GM18517 (cell line): ENCODE measurements around the gene SDK2.

Experiments used
- ATAC-seq: cut with Tn5 transposase; IDR thresholded peaks from one replicate; pipeline ENCODE4 v1.9.1; 2021; ENCODE audit warnings: mild to moderate bottlenecking, moderate library complexity; ENCODE audit not compliant: unreplicated experiment

The SDK2 gene

DNA sequence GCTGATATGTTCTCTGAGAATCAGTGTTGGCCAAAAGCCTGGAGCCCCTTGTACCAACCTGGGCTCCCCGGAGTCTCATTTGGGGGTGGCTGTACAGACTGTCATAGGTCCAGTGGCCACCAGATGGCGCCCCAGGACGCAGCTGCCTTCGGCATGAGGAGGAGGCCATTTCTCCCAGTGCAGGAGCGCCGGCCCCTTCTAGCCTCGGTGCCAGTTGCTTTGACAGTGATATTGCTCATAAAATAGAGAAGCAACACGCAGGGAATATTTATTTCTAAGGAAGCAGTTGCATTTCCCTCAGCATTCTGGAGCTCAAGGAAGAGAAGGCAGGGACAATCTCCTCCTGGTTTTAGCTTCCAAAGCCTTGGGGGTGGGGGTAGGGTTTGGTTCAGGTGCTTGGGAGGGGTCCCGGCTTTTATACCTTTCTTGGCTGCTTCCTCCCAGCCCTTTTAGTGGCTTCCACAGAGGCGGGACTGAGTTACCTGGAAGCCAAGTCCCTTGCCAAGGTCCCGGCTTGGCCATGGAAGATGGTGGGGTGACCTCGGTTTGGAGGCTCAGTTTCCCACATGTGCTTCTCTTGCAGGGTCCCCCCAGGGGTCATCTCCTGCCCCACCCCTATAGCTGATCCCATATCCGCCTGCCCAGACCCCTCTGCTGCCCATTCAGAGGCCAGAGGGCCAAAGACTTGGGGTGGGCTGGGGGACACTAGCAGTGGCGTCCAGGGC, 214.6 kb downstream of the SDK2 start:
- ATAC-seq: peak; percentile 63

DNA sequence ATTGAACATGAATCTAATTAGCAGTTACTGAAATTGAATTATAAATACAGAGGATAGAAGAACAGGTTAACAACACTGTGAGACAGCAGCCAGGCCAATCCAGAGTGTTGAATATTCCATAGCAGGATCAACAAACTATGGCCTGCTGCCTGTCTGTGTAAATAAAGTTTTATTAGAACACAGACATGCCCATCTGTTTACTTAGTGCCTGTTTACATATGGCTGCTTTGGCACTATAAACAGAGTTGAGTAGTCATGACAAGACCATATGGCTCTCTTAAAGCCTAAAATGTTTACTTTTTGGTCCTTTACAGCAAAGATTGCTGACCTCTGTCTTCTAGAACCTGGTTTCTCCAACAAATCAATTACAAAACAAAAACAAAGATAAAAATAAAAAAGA, 217.0 kb downstream of the SDK2 start:
- no peak for ATAC-seq

DNA sequence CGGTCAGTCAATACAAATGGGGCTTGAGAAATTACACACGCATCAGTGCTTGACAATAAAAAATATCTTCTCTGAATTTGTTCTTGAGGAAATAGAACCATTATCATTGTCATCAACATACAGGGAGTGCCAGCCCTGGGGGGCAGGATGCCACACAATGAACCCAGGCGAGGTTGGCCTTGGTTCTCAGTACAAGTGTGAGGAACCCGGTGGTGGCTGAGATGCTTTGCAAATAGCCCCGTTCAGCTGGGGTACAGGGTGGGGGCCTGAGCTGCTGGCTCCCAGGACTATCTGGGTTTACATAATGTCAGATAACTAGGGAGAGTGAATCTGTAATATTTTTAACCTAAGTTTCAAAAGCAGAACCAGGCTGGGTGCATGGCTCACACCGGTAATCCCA, 219.7 kb downstream of the SDK2 start:
- ATAC-seq: no peak

DNA sequence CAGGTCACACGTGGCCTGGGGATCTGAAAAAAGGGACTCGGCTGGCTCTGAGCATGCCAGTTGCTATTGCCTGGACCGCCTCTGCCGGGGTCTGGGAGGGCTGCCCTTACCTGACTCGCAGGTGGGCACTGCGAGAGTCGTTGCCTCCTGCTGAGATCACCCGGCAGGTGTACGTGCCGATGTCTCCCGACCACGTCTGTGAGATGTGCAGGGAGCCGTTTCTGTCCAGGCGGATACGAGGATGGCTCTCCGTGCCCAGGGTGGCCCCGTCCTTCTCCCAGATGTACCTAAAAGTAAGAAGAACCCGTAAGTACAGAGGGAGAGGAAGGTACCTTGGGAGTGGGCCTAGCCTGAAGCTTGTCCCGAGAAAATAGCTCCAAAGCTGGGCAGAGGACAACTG, 220.4 kb downstream of the SDK2 start:
- ATAC-seq: no peak

GRCh38 chr17:73423159-73423715, 221.0 kb downstream of the SDK2 start:
- ATAC-seq: no peak

DNA sequence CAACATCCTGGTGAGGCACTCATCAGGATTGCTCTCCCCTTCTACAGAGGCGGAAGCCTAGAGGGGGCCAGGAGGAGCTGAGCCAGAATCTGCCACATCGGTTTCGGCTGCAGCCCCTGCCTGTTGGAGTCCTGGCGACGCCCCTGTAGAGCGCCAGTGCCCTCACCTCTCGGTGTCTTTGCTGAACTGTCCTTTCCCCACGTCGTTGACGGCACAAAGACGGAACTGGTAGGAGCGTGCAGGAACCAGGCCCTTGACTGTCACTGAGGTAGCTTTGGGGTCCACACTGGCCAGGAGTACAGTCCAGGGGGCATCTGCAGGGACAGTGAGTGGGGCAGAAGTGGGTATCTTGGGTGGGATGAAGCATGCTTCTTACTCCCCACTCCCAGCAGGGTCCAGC, 222.1 kb downstream of the SDK2 start:
- ATAC-seq: no peak

GRCh38 chr17:73420897-73421296, 223.3 kb downstream of the SDK2 start:
- no peak for ATAC-seq

DNA sequence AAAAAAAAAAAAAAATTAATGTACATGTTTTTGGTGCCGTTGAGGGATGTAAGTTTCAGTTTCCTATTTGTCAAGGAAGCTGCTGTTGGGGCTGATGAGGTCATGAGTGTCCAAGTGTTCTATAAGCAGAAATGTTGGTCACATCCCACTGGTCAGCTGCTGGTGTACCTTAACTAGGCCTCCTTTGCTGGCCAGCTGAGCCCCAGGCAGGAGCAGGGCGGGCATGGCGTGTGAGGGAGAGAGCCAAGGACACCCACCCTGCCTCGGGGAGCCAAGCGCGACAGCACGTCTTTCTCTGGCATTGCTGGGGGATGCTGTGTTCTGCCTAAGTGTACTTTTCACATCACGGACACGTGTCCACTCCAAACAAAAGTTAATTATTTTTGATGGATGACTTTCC, 224.4 kb downstream of the SDK2 start:
- no peak for ATAC-seq

GRCh38 chr17:73419051-73419450, 225.2 kb downstream of the SDK2 start:
- ATAC-seq: no peak

GRCh38 chr17:73415782-73416181, 228.5 kb downstream of the SDK2 start:
- no peak for ATAC-seq

DNA sequence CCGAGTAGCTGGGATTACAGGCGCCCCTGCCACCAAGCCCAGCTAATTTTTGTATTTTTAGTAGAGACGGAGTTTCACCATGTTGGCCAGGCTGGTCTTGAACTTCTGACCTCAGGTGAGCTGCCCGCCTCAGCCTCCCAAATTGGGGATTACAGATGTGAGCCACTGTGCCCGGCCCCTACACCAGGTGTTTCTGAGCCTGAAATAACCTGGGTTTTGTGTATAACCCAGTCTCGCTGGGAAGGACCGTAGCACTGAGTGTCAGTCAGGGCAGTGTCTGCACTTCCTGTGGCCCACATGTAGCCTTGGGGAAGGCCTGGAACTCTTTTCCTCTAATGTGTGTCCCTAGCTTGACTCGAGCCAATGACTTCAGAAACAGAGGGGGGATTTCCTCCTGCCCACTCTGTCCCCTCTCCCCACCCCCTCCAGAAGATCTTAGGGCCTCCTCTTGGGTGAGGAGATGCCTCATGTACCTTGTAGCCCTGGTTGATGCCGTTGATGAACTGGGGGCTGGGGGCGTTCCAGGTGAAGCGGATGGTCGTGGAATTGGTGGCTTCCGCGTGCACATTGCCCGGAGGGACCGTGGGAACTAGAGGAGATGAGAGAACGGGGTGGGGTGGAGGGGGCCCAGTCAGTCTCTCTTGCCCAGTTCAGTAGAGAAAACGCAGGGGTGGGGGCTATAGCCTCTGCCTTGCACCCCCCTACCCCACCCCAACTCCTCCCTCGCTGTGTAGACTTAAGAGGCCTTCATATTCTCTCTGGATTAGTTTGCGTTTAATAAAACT, 229.9 kb downstream of the SDK2 start:
- no peak for ATAC-seq

DNA sequence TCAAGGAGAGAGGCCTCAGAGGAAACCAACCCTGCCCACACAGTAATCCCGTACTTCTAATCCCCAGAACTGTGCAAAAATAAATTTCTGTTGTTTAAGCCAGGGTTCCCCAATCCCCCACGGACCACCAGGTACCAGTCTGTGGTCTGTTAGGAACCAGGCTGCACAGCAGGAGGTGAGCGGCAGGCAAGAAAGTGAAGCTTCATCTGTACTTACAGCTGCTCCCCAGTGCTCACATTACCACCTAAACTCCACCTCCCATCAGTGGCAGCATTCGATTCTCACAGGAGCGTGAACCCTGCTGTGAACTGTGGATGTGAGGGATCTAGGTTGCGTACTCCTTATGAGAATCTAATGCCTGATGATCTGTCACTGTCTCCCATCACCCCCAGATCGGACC, 231.3 kb downstream of the SDK2 start:
- ATAC-seq: no peak

- ATAC-seq: no peak
Observed at GRCh38 chr17:73411313-73411747, 232.9 kb downstream of the SDK2 start.

GRCh38 chr17:73410586-73411312, 233.5 kb downstream of the SDK2 start:
- ATAC-seq: no peak

GRCh38 chr17:73404246-73404645, 240.0 kb downstream of the SDK2 start:
- ATAC-seq: no peak

DNA sequence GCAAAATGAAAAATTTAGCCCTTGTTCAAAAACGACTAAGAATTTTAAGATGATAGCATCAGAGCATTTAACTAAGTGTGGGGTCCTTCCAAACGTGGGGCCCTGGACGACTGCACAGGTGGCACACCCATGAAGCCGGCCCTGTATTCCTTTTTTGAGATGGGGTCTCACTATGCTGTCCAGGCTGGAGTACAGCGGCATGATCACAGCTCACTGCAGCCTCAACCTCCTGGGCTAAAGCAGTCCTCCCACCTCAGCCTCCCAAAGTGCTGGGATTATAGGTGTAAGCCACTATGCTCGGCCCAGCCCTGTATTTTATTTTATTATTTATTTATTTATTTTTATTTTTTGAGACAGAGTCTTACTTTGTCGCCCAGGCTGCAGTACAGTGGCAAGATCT, 241.8 kb downstream of the SDK2 start:
- ATAC-seq: no peak

DNA sequence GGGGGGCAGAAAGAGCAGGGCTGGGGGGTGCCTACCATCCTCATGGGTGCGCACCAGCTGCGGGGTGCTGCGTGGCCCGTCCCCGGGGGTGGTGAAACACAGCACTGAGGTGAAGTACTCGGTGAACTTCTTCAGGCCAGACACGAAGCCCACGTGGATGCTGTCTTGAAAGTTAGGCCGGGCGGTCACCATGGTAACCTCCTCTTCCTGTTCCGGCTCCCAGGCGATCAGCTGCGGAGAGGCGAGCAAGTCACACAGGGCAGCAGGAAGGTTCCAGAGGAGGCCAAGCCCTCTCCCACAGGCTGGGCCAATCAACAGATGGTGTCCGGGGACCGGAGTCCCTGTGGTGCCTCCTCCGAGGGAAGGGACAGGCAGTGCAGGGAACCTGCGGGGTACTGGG, 242.3 kb downstream of the SDK2 start:
- ATAC-seq: no peak

GRCh38 chr17:73400915-73401545, 243.2 kb downstream of the SDK2 start:
- no peak for ATAC-seq

DNA sequence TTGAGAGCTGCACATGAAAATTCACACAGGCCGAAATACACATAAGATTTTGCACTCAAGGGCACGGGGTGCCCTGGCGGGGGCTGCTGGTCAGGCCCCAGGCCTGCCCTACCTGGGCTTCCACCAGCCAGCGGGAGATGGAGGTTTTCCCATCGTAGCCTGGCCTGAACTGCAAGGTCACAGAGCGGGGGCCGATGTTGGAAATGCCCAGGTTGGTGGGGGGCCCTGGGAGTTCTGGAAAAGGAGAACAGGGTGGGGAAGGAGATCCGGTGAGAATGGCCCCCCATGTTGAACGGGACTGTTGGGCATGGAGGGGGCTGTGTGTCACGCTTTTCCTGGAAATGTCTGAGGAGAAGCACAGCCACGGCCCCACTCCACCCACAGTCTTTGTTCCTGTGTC, 245.2 kb downstream of the SDK2 start:
- no peak for ATAC-seq

DNA sequence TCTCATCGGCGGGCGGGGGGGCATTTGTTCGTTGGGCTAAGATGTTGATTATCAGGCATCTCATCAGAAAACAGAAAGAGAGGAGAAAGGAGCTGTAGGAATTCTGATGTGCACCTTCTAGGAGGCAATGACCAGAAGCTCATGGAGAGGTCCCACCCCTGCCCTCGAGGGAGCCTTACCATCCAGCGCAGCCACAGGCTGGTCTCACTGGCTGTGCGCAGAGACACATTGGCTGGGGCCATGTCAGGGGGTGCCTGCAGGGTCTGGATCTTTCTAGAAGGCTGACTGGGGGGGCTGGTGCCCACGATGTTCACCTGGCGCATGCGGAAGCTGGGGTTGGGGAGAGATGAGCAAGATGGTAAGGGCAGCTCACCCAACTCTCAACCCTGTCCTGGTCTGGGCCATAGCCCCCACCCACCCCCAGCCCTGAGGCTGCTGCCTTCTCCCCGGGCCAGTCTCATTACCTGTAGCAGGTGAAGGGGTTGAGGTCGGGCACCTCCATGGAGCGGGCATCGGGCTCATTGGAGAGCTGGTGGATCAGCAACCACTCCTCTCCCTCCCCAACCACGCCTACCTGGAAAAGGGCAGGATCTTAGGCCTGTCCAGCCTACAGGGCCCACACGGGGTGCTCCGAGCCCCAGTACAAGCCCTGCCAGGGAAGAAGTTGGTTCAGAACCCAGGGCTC, 246.2 kb downstream of the SDK2 start:
- ATAC-seq: no peak
